Endothelial cell of umbilical vein (primary cell): ENCODE data around the gene TECTA. TPM values are rescaled to one million over a fixed set of nuclear protein-coding genes. Genes with fewer than 3 reads are reported as not detected.

Source experiments
- BruUV-seq: library from RNA; stranded (reverse); fragments of 400-500 nt; replicated peaks from 2 replicates; lab custom pipeline; 2021; lab: Mats Ljungman, UMichigan
- CTCF ChIA-PET: fragments of 300-600, 350-600 bp; sonication (Branson Sonifier 250); formaldehyde crosslinking; loops from one replicate; lab custom pipeline; 2021; ENCODE audit warnings: antibody characterized with exemption, inconsistent platforms; lab: Charles Lee
- POLR2A ChIA-PET: fragments of 300-600, 350-600 bp; sonication (Branson Sonifier 250); formaldehyde crosslinking; loops from one replicate; lab custom pipeline; 2021; ENCODE audit warnings: antibody characterized with exemption, inconsistent platforms; lab: Charles Lee
- DNase-seq: peaks from one replicate; pipeline ENCODE4 v3.0.0-alpha.2; 2011; ENCODE audit warnings: low read depth, low spot score
- FAIRE-seq: peaks from 2 replicates; lab custom pipeline; 2011; peaks lifted over from hg19 to GRCh38; lab: Jason Lieb, UNC
- H2AFZ ChIP-seq: 2 replicates; pipeline ENCODE4 v1.6.0; 2012; ENCODE audit warnings: low read depth, low read length, control low read depth, inconsistent platforms
- H3K27ac ChIP-seq: 2 replicates; pipeline ENCODE4 v1.5.1; 2011; ENCODE audit warnings: low read depth, mild to moderate bottlenecking, control low read depth, low read length, moderate library complexity; ENCODE audit not compliant: insufficient read depth
- H3K27me3 ChIP-seq, 2 experiments: 2 replicates each; pipeline versions ENCODE4 v1.6.0 to v1.6.1; 2011; ENCODE audit warnings: low read length in 2 of 2, mixed read lengths in 1 of 2; ENCODE audit not compliant: control insufficient read depth in 2 of 2, insufficient read depth in 2 of 2
- H3K36me3 ChIP-seq, 2 experiments: 2 replicates in 1 of 2; 3 replicates in 1 of 2; pipeline ENCODE4 v1.5.1; 2011; ENCODE audit warnings: low read length in 2 of 2, mild to moderate bottlenecking in 1 of 2, moderate library complexity in 1 of 2; ENCODE audit not compliant: control insufficient read depth in 2 of 2, insufficient read depth in 2 of 2; ENCODE audit errors: extremely low read depth in 1 of 2
- H3K4me1 ChIP-seq: 3 replicates; pipeline ENCODE4 v1.5.1; 2011; ENCODE audit warnings: mild to moderate bottlenecking, low read length; ENCODE audit not compliant: control insufficient read depth, insufficient read depth; ENCODE audit errors: extremely low read depth
- H3K4me2 ChIP-seq: 2 replicates; pipeline ENCODE4 v1.6.1; 2011; ENCODE audit warnings: low read length, control low read depth, mixed read lengths; ENCODE audit not compliant: insufficient read depth
- H3K4me3 ChIP-seq, 3 experiments: fragments of 200-600 bp in 1 of 3; sonication (generic), shearing (Covaris generic) in 1 of 3; replicated peaks in 1 of 3; 2 replicates each; pipeline ENCODE4 v1.5.1; 2011 to 2016; ENCODE audit warnings: control low read depth in 3 of 3, low read length in 3 of 3, mild to moderate bottlenecking in 2 of 3, inconsistent platforms in 1 of 3, low read depth in 1 of 3, moderate library complexity in 1 of 3; ENCODE audit not compliant: insufficient read depth in 1 of 3
- H3K79me2 ChIP-seq: 2 replicates; pipeline ENCODE4 v1.6.0; 2012; ENCODE audit warnings: low read length, inconsistent platforms; ENCODE audit not compliant: control insufficient read depth, insufficient read depth
- H3K9ac ChIP-seq: replicated peaks from 2 replicates; pipeline ENCODE3; 2011; ENCODE audit warnings: low read length, control low read depth; ENCODE audit not compliant: insufficient read depth; ENCODE audit errors: extremely low read depth
- H3K9me1 ChIP-seq: replicated peaks from 3 replicates; pipeline ENCODE4 v1.6.0; 2011; ENCODE audit warnings: mild to moderate bottlenecking, low read length; ENCODE audit not compliant: control insufficient read depth, insufficient read depth; ENCODE audit errors: extremely low read depth
- H3K9me3 ChIP-seq: replicated peaks from 2 replicates; pipeline ENCODE4 v1.5.1; 2012; ENCODE audit warnings: low read length, inconsistent platforms; ENCODE audit not compliant: control insufficient read depth, insufficient read depth
- H4K20me1 ChIP-seq: replicated peaks from 2 replicates; pipeline ENCODE3; 2011; ENCODE audit warnings: mild to moderate bottlenecking, low read length; ENCODE audit not compliant: control insufficient read depth, insufficient read depth; ENCODE audit errors: extremely low read depth
- EZH2 ChIP-seq: IDR thresholded peaks from 2 replicates; pipeline ENCODE4 v1.6.1; 2012; ENCODE audit warnings: borderline replicate concordance, low read depth, mild to moderate bottlenecking, moderate library complexity, low read length, inconsistent platforms; ENCODE audit not compliant: severe bottlenecking
- GATA2 ChIP-seq: IDR thresholded peaks from 2 replicates; pipeline ENCODE4 v1.7.0; 2011; ENCODE audit warnings: low read depth, mild to moderate bottlenecking, moderate library complexity, mixed read lengths, low read length; ENCODE audit not compliant: insufficient read length, insufficient read depth
- JUN ChIP-seq: IDR thresholded peaks from 2 replicates; pipeline ENCODE4 v1.6.1; 2011; ENCODE audit warnings: borderline replicate concordance, low read depth; ENCODE audit not compliant: insufficient read length, insufficient read depth
- MYC ChIP-seq: IDR thresholded peaks from one replicate; pipeline ENCODE4 v1.6.1; 2011; ENCODE audit warnings: mild to moderate bottlenecking, low read depth, low read length
- POLR2A ChIP-seq: IDR thresholded peaks from 2 replicates; pipeline ENCODE4 v1.6.1; 2012; ENCODE audit warnings: low read depth, mild to moderate bottlenecking, control low read depth, low read length
- POLR2AphosphoS5 ChIP-seq: IDR thresholded peaks from 2 replicates; pipeline ENCODE4 v1.6.1; 2012; ENCODE audit warnings: low read depth, mild to moderate bottlenecking, control low read depth, low read length, moderate library complexity; ENCODE audit not compliant: insufficient read depth
- dilution Hi-C: fragments of 300-500 bp; cut with MboI; formaldehyde crosslinking; loops from one replicate; pipeline ENCODE4 v1.15.0; 2019; ENCODE audit warnings: low sequenced_read_pairs; ENCODE audit not compliant: extremely low pct_ligation_motif_present
- intact Hi-C: fragments of 100-400 bp; cut with micrococcal nuclease; formaldehyde crosslinking; loops from one replicate; pipeline ENCODE4 v1.10.0; 2022
- polyA plus RNA-seq, 4 experiments: library from polyadenylated mRNA; depleted of rRNA in 3 of 4; stranded (reverse) in 3 of 4; unstranded in 1 of 4; fragments of >200 nt; gene quantifications; 2 replicates each; pipeline versions ENCODE4 v1.2.1 to v1.2.3, GENCODE V29; 2011 to 2012; ENCODE audit warnings: missing spikeins in 1 of 4
- total RNA-seq: library from RNA; stranded (reverse); gene quantifications from 2 replicates; pipeline ENCODE4 v1.2.3, GENCODE V29; 2021
- TF ChIP-seq, protein P1 (sequence below), 2 donors: IDR thresholded peaks; 1 replicate in 1 of 2; 2 replicates in 1 of 2; pipeline ENCODE4 v1.5.1; 2011; ENCODE audit warnings: low read length in 2 of 2, mild to moderate bottlenecking in 2 of 2, moderate library complexity in 2 of 2, control low read depth in 1 of 2, inconsistent platforms in 1 of 2, low read depth in 1 of 2; ENCODE audit not compliant: insufficient read depth in 1 of 2; ENCODE audit errors: extremely low read depth in 1 of 2
- TF ChIP-seq, protein P2 (sequence below): IDR thresholded peaks from 2 replicates; pipeline ENCODE4 v1.6.1; 2011; ENCODE audit not compliant: insufficient read depth, insufficient read length

The TECTA gene
- total and polyA plus RNA-seq, 2 donors (not counting 3 experiments of a cell fraction or from before 2014, with no cell fraction given), result 0.44 to 0.69 TPM

DNA sequence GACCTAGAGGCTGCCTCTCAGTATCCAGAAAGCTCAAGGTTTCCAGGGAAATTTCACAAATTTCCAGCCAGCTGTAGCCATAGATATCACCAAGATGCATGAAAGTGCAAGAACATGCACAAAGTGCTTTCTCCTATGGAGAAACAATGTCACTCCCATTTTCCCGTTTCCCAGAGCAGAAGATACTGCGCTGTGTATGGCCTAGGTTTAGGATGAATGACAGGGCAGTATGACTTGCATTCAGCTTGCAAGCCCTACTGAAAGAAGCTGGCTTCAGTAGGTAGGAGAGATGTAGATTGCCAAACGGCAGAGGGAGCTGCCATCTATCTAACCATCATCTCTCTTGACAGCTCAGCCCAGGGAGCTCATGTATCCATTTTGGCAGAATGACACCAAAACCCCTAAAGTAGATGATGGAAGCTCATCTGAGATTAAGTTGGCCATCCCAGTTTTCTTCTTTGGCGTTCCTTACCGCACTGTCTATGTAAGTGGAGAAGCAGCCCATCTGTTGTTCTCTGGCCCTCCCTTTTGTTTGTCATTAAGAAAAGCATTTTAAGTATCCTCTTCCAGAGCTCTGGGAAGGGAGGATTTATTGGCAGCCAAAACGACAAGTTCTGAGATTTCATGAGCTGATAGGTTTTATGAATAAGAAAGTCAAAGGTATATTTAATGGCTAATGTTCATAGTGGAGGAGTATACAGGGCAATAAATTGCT, 4.6 kb downstream of the TECTA start:
- no peak for FAIRE-seq
- no TSS peak for BruUV-seq
- no peak overlapping the region for H3K9ac ChIP-seq
- H3K4me1 ChIP-seq, result no peaks in the 10 kb centered on the region
- no peak overlapping the region for H2AFZ ChIP-seq
- DNase-seq, result no peak
- no peaks in the 10 kb centered on the region for H3K79me2 ChIP-seq
- no peak overlapping the region for H3K27ac ChIP-seq
- CTCF ChIA-PET, result interaction anchor here (0.6 to 0.7 kb wide), 2 partner anchors 81 to 87 kb away, joined by 3 read pairs; no protein-coding TSS in a partner anchor
- no peaks in the 10 kb centered on the region for H4K20me1 ChIP-seq
- H3K9me3 ChIP-seq, result no peaks in the 10 kb centered on the region
- no peaks in the 10 kb centered on the region for H3K36me3 ChIP-seq
- H3K27me3 ChIP-seq, result no peaks in the 10 kb centered on the region
- no peak for TF ChIP-seq MYC
- H3K4me3 ChIP-seq, result no peak overlapping the region
- dilution Hi-C loops (no loop called here), intact Hi-C loops (no loop called here)
- POLR2A ChIA-PET, result no interaction called here
- no peak overlapping the region for H3K4me2 ChIP-seq
- H3K9me1 ChIP-seq, result no peaks in the 10 kb centered on the region

DNA sequence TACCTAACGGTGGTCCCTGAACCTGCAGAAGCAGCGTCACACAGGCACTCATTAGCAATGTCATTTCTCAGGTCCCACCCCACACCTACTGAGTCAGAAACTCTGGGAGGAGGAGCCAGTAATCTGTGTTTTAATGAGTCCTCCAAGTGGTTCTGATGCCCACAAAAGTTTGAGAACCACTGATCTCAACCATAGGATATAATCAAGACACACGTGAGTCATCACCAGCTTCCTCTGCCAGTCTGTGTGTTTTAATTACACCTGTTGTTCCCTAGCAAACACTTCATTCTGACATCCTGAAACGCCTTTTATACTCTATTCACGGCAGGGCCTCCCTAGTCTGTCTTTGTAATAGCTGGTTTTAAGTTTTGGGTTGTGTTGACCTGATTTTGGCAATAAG, 5.8 kb downstream of the TECTA start:
- no peak overlapping the region for H3K27ac ChIP-seq
- no TSS peak for BruUV-seq
- H3K9me1 ChIP-seq, result no peaks in the 10 kb centered on the region
- intact Hi-C loops, result no loop called here
- ChIA-PET CTCF (interaction anchor here (1.1 kb wide), 1 partner anchor 531 kb away, joined by 3 read pairs; no protein-coding TSS in a partner anchor), POLR2A (no interaction called here)
- no peak for DNase-seq
- H3K4me2 ChIP-seq, result no peak overlapping the region
- H3K4me3 ChIP-seq, result no peak overlapping the region
- FAIRE-seq, result no peak
- no peaks in the 10 kb centered on the region for H3K79me2 ChIP-seq
- TF ChIP-seq POLR2AphosphoS5, result no peak
- no peak for TF ChIP-seq JUN
- TF ChIP-seq, protein P1, sequence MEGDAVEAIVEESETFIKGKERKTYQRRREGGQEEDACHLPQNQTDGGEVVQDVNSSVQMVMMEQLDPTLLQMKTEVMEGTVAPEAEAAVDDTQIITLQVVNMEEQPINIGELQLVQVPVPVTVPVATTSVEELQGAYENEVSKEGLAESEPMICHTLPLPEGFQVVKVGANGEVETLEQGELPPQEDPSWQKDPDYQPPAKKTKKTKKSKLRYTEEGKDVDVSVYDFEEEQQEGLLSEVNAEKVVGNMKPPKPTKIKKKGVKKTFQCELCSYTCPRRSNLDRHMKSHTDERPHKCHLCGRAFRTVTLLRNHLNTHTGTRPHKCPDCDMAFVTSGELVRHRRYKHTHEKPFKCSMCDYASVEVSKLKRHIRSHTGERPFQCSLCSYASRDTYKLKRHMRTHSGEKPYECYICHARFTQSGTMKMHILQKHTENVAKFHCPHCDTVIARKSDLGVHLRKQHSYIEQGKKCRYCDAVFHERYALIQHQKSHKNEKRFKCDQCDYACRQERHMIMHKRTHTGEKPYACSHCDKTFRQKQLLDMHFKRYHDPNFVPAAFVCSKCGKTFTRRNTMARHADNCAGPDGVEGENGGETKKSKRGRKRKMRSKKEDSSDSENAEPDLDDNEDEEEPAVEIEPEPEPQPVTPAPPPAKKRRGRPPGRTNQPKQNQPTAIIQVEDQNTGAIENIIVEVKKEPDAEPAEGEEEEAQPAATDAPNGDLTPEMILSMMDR (IDR thresholded peaks at IDR 0.05; ENCODE audit: extremely low read depth in 1 of 2, insufficient read depth in 1 of 2, low read depth in 1 of 2, low read length in 2 of 2), result no peak
- no peak for TF ChIP-seq GATA2
- no peak for TF ChIP-seq POLR2A
- no peak for TF ChIP-seq EZH2
- TF ChIP-seq, protein P2, sequence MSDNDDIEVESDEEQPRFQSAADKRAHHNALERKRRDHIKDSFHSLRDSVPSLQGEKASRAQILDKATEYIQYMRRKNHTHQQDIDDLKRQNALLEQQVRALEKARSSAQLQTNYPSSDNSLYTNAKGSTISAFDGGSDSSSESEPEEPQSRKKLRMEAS, result no peak
- no peak for TF ChIP-seq MYC
- H3K9me3 ChIP-seq, result no peaks in the 10 kb centered on the region
- dilution Hi-C loops, result no loop called here
- H4K20me1 ChIP-seq, result no peaks in the 10 kb centered on the region
- no peaks in the 10 kb centered on the region for H3K36me3 ChIP-seq
- no peak overlapping the region for H3K9ac ChIP-seq
- no peak overlapping the region for H2AFZ ChIP-seq
- H3K4me1 ChIP-seq, result no peaks in the 10 kb centered on the region
- H3K27me3 ChIP-seq, result peaks cover 0 to 2% of the 10 kb centered on the region in 2 experiments
